KOPT-K1 (cell line): ENCODE measurements around the gene ERGIC2.
"Not testable (repeated sequence)": the region's sequence is repeated elsewhere in the genome, so short reads cannot be mapped to it uniquely, and the experiment has no call there.

Experiments
- H3K27ac ChIP-seq: fragments of 200-600 bp; sonication (generic); 2 replicates; pipeline ENCODE4 v1.5.1; 2016; ENCODE audit warnings: antibody characterized with exemption, mild to moderate bottlenecking, low read depth, low read length; ENCODE audit not compliant: poor library complexity, severe bottlenecking
- H3K36me3 ChIP-seq: fragments of 200-600 bp; sonication (generic); 2 replicates; pipeline ENCODE4 v1.5.1; 2017; ENCODE audit warnings: antibody characterized with exemption, mild to moderate bottlenecking, low read length, moderate library complexity; ENCODE audit not compliant: insufficient read depth
- H3K9me3 ChIP-seq: fragments of 200-600 bp; sonication (generic); 2 replicates; pipeline ENCODE4 v1.5.1; 2017; ENCODE audit warnings: antibody characterized with exemption, low read length, mild to moderate bottlenecking; ENCODE audit not compliant: insufficient read depth, poor library complexity, severe bottlenecking

The ERGIC2 gene

GRCh38 chr12:29291226-29291625 lies 89.7 kb downstream of the ERGIC2 start:
- Histone ChIP-seq H3K36me3 (no peaks in the 10 kb centered on the region), H3K9me3 (peaks cover 2% of the 10 kb centered on the region), H3K27ac (no peak overlapping the region)

- not testable (repeated sequence) for H3K27ac ChIP-seq, H3K9me3 ChIP-seq, H3K36me3 ChIP-seq
Measured at GRCh38 chr12:29290475-29290874, 90.5 kb downstream of the ERGIC2 start.

DNA sequence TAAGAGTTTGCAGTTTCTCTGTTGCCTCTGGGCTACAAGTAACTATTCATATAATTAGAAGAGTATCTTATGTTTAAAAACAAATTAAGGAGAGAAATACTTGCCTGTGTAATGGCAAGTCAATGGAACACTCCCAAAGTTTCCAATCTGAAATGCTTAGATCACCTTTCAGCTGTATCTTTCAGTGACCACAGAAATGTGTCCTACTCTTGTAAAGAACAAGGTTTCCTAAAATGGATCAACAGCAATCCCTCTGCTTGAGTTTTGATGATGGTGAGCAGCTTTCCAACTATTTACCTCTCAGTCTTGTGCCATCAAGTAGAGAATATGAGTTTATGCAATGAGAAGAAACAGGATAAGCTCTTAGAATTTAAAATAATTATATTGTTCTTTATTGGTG lies 92.9 kb downstream of the ERGIC2 start:
- no peak overlapping the region for H3K27ac ChIP-seq
- H3K36me3 ChIP-seq: no peaks in the 10 kb centered on the region
- H3K9me3 ChIP-seq: peaks cover 2% of the 10 kb centered on the region

DNA sequence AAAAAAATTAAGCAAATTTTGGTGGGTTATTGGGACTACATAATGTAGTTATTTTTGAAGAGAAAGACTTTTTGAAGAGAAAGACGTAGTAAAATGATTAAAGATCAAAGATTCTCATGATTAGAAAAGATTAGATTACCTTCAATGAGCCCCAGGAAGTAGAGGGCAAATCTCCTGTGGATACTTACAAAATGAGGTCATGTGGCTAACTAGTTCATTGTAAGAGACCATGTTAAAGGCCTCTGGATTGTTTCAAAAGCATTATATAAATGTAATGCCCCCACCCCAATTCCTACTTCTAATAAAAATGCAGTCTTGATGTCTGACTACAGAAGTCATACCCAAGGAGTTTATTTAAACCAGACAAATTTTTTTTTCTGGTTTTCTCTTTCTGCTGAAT lies 93.3 kb downstream of the ERGIC2 start:
- H3K36me3 ChIP-seq: no peaks in the 10 kb centered on the region
- peaks cover 2% of the 10 kb centered on the region for H3K9me3 ChIP-seq
- H3K27ac ChIP-seq: no peak overlapping the region
